Keratinocyte (primary cell): ENCODE results near the gene PITPNM3.

ENCODE experiments used
- EZH2 ChIP-seq: IDR thresholded peaks from one replicate; pipeline ENCODE4 v1.6.1; 2012; ENCODE audit warnings: inconsistent platforms, mild to moderate bottlenecking, low read length, moderate library complexity
- TF ChIP-seq, protein P1 (sequence below), 3 experiments: IDR thresholded peaks in 1 of 3; conservative IDR thresholded peaks in 1 of 3; optimal IDR thresholded peaks in 1 of 3; 2 replicates in 2 of 3; 3 replicates in 1 of 3; pipeline versions ENCODE3 to v1.5.1; 2011; ENCODE audit warnings: low read length in 3 of 3, mild to moderate bottlenecking in 3 of 3, moderate library complexity in 2 of 3, control low read depth in 1 of 3, inconsistent platforms in 1 of 3; ENCODE audit not compliant: insufficient read depth in 2 of 3; ENCODE audit errors: extremely low read depth in 1 of 3

DNA sequence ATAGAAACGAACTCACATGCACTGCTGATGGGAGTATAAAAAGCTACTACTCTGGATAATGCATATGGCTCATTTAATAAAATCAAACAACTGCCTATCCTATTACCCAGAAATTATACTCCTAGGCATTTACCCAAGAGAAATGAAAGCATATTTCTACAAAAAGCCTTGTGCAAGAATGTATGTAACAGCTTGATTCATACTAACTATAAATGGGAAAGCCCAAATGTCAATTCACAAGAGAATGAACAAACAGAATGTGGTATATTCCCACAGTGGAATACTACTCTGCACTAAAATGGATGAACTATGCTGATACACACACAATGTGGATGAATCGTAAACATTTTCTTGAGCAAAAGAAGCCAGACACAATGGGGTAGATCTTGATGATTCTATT lies 45.8 kb upstream of the PITPNM3 start:
- TF ChIP-seq EZH2 = no peak
- TF ChIP-seq, protein P1, sequence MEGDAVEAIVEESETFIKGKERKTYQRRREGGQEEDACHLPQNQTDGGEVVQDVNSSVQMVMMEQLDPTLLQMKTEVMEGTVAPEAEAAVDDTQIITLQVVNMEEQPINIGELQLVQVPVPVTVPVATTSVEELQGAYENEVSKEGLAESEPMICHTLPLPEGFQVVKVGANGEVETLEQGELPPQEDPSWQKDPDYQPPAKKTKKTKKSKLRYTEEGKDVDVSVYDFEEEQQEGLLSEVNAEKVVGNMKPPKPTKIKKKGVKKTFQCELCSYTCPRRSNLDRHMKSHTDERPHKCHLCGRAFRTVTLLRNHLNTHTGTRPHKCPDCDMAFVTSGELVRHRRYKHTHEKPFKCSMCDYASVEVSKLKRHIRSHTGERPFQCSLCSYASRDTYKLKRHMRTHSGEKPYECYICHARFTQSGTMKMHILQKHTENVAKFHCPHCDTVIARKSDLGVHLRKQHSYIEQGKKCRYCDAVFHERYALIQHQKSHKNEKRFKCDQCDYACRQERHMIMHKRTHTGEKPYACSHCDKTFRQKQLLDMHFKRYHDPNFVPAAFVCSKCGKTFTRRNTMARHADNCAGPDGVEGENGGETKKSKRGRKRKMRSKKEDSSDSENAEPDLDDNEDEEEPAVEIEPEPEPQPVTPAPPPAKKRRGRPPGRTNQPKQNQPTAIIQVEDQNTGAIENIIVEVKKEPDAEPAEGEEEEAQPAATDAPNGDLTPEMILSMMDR (optimal IDR thresholded peaks at IDR 0.05 in 1 of 3, IDR thresholded peaks at IDR 0.05 in 1 of 3, conservative IDR thresholded peaks at IDR 0.05 in 1 of 3; ENCODE audit: extremely low read depth in 1 of 3, insufficient read depth in 2 of 3, low read length in 3 of 3) = no peak
